NCI-H446 treated with DMSO at 0.1 percent for 48 hours (cell line): ENCODE measurements around the gene TMC3.
A peak's percentile ranks its signal among the peaks of the same experiment; 100 is the strongest.
"Not testable (repeated sequence)": the region's sequence is repeated elsewhere in the genome, so short reads cannot be mapped to it uniquely, and the experiment has no call there.

Source experiments
- DNase-seq: peaks from one replicate; lab custom pipeline; 2025; lab: John Stamatoyannopoulos, UW

The TMC3 gene

GRCh38 chr15:81373775-81374395 lies at the start of gene TMC3:
TMC3 (minus strand) TSS chr15:81374213; CDS start chr15:81374077, 136 bp downstream.
- peak; percentile 16 for DNase-seq

DNA sequence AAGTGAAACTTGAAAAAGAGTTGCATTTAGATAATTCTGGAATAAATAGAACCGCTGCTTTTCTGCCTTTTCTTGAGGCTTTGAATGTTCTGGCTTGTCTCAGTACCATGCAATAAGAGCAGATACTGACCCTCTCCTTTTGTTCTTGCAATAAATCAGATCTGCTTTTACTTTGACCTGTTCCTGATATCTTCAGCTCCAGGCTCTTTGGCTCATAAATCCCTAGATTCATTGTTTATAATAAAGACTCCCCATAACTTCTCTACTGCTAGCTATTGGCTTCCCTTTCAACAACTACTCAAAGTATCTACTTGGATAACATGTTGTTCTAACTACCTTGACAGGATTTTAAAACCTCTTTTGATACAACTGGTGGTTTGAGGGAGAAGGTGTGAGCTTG lies 47.4 kb upstream of the TMC3 start:
- no peak for DNase-seq

- no peak for DNase-seq
Observed at GRCh38 chr15:81419332-81419943, 45.4 kb upstream of the TMC3 start.

DNA sequence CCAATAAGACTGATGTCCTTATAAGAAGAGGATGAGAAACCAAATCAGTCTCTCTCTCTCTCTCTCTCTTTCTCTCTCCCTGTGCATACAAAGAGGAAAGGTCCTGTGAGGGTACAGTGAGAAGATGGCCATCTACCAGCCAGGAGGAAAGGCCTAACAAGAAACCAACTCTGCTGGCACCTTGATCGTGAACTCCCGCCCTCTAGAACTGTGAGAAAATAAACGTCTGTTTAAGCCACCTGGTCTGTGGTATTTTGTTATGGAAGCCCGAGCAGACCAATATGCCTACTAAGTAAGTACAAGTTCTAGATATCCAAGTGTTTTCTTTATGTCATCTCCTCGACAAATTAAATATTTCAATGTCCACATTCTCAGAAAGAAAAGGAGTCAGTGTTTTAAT lies 44.9 kb upstream of the TMC3 start:
- DNase-seq, result no peak

- no peak for DNase-seq
Observed at GRCh38 chr15:81418444-81418843, 44.4 kb upstream of the TMC3 start.

- DNase-seq, result not testable (repeated sequence)
Observed at GRCh38 chr15:81414274-81414968, 40.4 kb upstream of the TMC3 start.

DNA sequence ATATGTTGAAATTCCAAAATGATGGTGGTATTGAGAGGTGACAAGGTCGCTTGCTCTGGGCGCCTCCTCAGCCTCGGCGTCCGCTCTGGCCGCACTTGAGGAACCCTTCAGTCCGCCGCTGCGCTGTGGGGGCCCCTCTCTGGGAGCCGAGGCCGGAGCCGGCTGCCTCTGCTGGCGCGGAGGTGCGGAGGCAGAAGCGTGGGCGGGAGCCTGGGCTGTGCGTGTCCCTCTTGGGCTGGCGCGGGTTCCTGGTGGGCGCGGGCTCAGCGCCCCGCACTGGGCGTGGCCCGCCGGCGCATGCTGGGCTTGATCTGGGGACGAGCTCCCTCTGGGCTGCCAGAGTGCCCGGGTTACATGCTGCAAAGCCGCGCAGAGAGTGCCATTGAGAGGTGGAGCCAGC lies 39.8 kb upstream of the TMC3 start:
- no peak for DNase-seq

GRCh38 chr15:81411969-81412633 lies 38.1 kb upstream of the TMC3 start:
- DNase-seq, result no peak

GRCh38 chr15:81411051-81411450 lies 37.0 kb upstream of the TMC3 start:
- no peak for DNase-seq

- peak; percentile 57 for DNase-seq
Observed at GRCh38 chr15:81410318-81410753, 36.3 kb upstream of the TMC3 start.

DNA sequence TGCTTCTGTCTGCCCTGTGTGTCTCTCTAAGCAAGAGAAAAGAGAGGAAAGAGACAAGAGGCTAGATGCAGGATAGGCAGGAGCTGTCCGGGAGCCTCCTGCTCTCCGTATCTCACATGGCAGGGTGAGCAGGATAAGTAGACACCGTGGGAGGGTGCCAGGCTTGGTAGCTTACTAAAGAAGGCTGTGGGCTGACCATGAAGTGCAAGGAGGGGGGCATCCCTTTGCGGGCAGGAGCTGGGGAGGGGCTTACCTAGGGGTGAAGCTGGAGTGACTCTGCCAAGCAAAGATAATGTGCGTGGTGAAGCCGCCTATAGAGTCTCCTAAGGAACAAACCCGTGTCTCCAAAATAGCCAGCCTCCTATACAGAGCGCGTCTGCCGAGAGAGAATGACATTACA lies 33.7 kb upstream of the TMC3 start:
- DNase-seq, result no peak

DNA sequence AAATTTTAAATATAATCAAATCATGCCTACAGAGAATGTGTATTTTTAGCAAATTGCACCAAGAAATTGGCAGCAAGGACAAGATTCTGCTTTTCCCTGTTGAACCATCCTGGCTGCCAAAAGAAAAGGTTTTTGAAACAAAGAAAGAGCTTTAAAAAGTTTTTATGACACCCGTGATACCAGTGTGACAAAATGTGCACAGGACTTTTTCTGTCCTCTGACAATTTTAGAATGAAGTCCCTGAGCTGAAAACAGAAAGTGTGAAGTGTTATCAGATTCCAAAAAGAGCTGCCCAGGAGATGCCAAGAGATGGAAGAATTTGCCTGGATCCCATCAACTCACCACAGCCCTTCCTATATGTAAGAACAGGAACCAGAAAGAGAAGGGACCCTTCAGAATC lies 33.2 kb upstream of the TMC3 start:
- no peak for DNase-seq

DNA sequence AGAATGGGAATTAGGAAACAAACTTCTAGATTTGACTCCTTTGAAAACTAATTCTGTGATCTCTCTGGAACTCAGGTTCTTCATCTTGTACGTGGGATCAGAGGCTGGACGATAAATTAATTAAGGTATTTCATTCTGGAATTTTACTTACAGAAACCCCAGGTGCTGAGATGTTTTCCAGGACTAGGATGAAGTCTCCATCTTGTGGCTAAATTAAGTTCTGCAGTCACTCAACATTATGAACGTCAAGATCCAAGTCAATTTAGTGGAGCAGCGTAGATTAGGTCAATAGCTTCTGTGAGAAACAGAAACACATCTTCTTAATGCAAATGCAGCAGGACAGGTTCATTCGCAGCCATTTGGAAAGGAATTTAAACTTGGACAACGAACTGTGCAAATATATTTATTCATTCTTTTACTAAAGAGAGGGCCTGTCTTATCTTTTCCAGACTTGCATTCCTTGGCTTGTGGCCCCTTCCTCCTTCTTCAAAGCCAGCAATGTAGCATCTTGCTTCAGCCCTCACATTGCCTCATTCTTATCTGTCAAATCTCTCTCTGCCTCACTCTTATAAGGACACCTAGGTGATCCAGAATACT lies 26.7 kb upstream of the TMC3 start:
- no peak for DNase-seq

DNA sequence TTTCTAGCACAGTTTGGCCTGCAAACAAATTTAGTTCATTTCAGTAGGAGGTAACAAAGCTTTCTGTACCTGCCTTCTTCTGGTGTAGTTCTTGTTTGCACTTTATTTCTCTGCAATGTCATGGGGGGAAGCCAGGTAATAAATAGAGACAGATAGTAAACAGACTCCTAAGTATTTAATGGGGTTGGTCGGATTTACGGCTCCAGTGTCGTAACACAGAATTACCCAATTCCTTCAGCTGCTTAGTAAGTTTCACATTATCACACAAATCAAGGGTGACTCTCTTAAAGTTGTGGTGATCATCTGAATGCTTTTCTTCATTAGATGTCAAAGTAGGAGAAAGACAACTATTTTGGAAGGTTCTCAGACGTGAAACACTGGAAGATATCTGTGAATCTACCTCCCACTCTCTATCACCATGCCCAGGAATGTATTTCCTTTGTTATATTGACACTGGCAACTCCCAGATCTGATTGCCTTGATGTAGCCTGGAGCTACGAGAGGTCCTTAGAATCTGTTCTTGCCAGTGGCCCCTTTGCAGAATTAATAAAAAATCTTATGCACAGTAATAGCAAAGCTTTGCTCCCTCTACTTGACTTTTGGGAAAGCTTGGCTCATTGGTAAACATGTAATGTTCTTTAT lies 25.0 kb upstream of the TMC3 start:
- DNase-seq, result no peak

- no peak for DNase-seq
Observed at GRCh38 chr15:81398456-81398855, 24.4 kb upstream of the TMC3 start.

DNA sequence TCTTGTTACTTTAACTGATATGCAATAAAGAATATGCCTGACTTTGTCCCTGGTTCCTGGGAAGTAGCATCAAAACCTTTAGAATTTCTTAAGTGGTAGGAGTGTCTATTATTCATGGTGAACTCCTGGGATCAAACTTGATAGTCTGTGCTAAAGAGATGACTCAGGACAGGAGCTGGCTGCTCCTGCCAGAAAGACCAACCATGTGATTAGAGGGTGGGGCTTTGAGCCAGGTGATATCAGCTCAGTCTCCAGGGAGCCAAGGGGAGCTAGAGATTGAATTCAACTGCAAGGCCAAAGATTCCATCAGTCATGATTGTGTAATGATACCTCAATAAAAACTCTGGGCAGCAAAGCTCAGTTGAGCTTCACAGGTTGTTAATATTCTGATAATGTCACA lies 20.6 kb upstream of the TMC3 start:
- DNase-seq, result no peak

GRCh38 chr15:81391657-81392056 lies 17.6 kb upstream of the TMC3 start:
- DNase-seq, result no peak

- DNase-seq, result no peak
Observed at GRCh38 chr15:81388436-81388770, 14.4 kb upstream of the TMC3 start.

GRCh38 chr15:81387621-81388435 lies 13.8 kb upstream of the TMC3 start:
- no peak for DNase-seq

GRCh38 chr15:81386947-81387346 lies 12.9 kb upstream of the TMC3 start:
- no peak for DNase-seq

GRCh38 chr15:81385721-81386076 lies 11.7 kb upstream of the TMC3 start:
- DNase-seq, result no peak
